HG03442 (cell line): ENCODE results near the gene FAM241B.

Source experiments
- ATAC-seq: cut with Tn5 transposase; IDR thresholded peaks from one replicate; pipeline ENCODE4 v1.9.1; 2021; ENCODE audit warnings: mild to moderate bottlenecking, moderate library complexity; ENCODE audit not compliant: unreplicated experiment

The FAM241B gene

GRCh38 chr10:69647819-69648218, 17.8 kb downstream of the FAM241B start:
- no peak for ATAC-seq

GRCh38 chr10:69648461-69648860, 18.4 kb downstream of the FAM241B start:
- ATAC-seq: no peak

- ATAC-seq: no peak
Measured at GRCh38 chr10:69649786-69650550, 19.9 kb downstream of the FAM241B start.

GRCh38 chr10:69650589-69651261, 20.7 kb downstream of the FAM241B start:
- ATAC-seq: no peak

- ATAC-seq: no peak
Measured at GRCh38 chr10:69651362-69651761, 21.3 kb downstream of the FAM241B start.

GRCh38 chr10:69652111-69652856, 22.2 kb downstream of the FAM241B start:
- ATAC-seq: no peak

GRCh38 chr10:69652857-69653199, 22.8 kb downstream of the FAM241B start:
- no peak for ATAC-seq

GRCh38 chr10:69653561-69653960, 23.5 kb downstream of the FAM241B start:
- ATAC-seq: no peak

- ATAC-seq: no peak
Measured at GRCh38 chr10:69655124-69655867, 25.2 kb downstream of the FAM241B start.

GRCh38 chr10:69655868-69656555, 26.0 kb downstream of the FAM241B start:
- ATAC-seq: no peak

- ATAC-seq: no peak
Measured at GRCh38 chr10:69656742-69657269, 26.8 kb downstream of the FAM241B start.

- ATAC-seq: no peak
Measured at GRCh38 chr10:69657430-69657829, 27.4 kb downstream of the FAM241B start.

GRCh38 chr10:69657866-69658265, 27.8 kb downstream of the FAM241B start:
- ATAC-seq: no peak

GRCh38 chr10:69659241-69660038, 29.4 kb downstream of the FAM241B start:
- no peak for ATAC-seq

- no peak for ATAC-seq
Measured at GRCh38 chr10:69660296-69660695, 30.2 kb downstream of the FAM241B start.

GRCh38 chr10:69661414-69662172, 31.5 kb downstream of the FAM241B start:
- ATAC-seq: no peak

- no peak for ATAC-seq
Measured at GRCh38 chr10:69662173-69662877, 32.3 kb downstream of the FAM241B start.

- ATAC-seq: no peak
Measured at GRCh38 chr10:69662901-69663300, 32.9 kb downstream of the FAM241B start.
